Dedifferentiated amniotic fluid mesenchymal stem cell (primary cell): ENCODE measurements around the gene MARK2.
"Not testable (repeated sequence)": the region's sequence is repeated elsewhere in the genome, so short reads cannot be mapped to it uniquely, and the experiment has no call there.

ENCODE experiments used
- DNase-seq: peaks from one replicate; pipeline ENCODE4 v3.0.0-alpha.2; 2016; ENCODE audit errors: extremely low spot score

Gene MARK2

DNA sequence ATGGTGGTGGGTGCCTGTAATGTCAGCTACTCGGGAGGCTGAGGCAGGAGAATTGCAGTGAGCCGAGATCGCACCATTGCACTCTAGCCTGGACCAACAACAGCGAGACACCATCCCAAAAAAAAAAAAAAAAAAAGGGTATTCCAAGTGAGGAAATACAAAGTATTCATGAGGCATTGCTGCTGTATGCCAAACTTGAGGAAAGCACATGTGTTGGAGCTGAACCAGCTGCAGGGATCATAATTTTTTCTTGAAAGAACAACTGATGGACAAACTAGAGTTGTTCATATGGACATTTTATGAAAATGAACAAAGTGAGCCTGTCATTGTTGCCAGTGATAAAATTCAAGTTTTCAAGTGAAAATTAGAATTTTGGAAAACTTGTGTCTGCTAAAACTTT, 15.8 kb downstream of the MARK2 start:
- DNase-seq = no peak

DNA sequence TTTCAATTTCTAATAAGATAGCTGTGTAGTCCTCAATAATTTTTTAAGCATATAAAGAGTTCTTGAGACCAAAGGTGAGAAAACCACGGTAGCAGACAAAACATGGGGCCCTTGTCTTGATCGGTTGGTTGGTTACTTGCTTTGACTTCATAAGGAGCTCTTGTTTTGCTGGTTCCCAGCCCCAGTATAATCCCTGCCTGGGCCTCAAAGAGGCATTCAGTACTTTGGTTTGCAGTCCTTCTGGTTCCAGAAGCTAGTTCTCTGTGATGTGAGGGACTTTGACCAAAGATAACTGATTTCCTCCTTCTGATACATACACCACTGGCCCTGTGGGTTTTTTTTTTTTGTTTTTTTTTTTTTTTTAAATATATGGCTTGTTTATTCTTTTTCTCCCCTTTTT, 17.1 kb downstream of the MARK2 start:
- no peak for DNase-seq

- DNase-seq = no peak
Observed at GRCh38 chr11:63858628-63859550, 20.0 kb downstream of the MARK2 start.

DNA sequence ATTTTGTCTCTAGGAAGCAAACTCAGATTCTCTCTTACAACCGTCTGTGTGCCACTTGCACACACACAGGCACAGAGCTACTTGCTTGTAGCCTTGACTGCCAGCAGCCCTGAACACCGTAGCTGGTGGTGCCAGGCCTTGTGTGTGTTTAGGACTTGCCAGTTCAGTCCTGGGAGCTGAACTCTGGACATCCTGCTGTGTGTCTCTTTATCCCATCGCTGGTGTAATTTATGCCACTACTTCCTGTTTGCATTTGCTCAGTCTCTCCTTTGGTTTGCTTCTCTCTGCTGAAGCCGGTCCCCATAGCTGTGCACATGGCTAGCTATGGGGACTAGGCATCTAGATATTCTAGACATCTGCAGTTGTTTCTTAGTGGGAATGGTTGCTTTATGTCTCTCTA, 24.0 kb downstream of the MARK2 start:
- no peak for DNase-seq

GRCh38 chr11:63863620-63864019, 24.7 kb downstream of the MARK2 start:
- DNase-seq = not testable (repeated sequence)

- DNase-seq = no peak
Observed at GRCh38 chr11:63866211-63866610, 27.3 kb downstream of the MARK2 start.

GRCh38 chr11:63867511-63867910, 28.6 kb downstream of the MARK2 start:
- DNase-seq = no peak

DNA sequence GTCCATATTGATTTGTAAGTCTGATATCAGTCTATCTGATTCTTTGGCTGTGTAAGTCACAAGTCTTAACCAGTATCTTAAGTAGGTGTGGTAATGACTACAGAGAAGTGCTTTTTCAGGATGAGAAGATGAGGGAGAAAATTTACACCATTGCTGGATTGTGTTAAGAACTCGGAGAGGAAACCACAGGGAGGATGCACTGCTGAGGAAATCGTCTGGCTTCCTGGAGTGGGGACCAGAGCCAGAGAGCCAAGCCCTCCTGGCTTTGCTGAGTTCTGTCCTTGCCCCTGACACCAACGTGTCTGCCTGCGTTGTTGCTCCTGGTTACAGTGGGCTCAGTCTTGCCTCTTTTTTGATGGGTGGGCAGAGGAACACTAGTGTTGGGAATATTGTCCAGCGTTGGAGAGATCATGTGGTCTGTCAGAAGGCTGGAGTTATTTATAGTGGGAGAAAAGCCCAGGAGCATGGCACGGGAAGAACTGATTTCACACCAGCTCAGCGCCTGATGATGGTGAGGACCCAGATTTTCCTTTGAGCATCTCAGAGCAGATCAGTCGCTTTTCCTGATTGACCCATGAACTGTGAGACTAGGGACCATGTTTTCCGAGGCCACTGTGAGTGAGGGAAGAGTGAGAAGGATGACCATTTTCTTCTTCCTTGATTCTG, 29.6 kb downstream of the MARK2 start:
- no peak for DNase-seq

DNA sequence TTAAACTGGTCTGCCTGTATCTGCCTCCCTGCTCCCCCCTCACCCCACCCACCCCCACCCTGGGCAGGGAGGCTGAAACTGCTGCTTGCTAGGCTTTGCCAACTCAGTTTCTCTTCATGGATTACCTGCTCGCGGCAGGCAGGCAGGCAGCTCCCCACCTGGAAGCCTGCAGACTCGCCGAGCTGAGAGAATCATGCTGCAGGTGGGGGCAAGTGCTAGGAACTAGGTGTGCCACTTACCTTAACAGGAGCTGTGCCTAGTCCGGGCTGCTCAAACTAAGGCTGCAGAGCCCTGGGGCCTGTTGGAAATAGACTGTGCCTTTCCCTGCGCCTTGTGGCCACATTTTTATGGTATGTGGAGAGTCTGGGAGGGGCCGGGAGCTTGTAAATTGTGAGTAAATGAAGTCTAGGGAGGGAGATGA, 30.3 kb downstream of the MARK2 start:
- DNase-seq = no peak

DNA sequence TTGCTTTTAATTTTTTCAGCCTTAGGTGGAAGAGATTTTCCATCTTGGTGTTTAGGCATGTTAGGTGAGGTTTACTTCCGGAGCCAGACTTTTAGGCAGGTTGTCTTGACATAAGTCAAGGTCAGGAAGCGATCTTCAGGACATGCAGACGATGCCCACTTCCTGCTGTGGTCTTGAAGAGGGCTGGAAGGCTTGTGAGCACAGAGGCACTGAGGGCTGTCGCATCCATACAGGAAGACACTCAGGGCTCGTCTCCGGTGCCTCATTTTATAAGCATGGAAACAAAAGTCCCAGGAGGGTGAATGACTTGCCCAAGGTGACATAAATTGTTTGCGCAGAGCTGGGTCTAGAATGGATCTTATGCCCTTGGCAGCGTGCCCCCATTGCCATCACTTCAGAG, 30.8 kb downstream of the MARK2 start:
- DNase-seq = no peak

DNA sequence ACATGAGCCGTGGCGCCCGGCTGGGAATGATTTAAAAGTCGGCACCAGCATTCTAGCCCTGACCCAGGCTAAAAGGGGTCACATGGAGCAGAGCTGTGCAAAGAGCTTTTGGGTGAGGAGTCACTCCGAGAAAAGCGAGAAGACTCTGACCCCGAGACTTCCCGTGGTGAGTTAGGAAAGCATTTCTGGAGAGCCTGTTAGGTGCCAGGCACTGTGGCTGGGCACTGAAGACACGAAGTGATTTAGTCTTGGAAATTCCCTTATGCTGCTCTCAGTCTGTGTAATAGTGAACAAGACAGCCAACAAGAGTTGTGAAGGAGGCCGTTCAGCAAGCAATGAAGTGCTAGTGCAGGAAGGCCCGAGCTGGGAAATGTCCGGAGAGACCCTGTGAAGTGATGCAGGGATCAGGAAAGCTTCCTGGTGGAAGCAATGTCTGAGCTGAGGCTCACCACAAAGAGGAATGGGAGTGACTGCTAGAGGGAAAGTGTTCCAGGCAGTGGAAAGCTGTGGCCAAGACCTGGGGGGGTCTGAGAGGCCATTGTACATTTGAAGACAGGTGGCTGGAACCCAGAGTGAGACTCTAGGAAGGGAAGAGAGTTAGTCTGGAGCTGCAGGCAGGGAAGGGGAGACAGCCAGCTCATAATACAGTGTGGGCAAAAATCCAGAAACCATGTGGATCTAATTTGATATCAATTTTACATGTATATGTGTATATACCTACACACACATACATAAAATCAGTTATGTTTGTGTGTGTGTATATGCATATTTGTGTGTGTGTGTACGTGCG, 31.6 kb downstream of the MARK2 start:
- DNase-seq = no peak

DNA sequence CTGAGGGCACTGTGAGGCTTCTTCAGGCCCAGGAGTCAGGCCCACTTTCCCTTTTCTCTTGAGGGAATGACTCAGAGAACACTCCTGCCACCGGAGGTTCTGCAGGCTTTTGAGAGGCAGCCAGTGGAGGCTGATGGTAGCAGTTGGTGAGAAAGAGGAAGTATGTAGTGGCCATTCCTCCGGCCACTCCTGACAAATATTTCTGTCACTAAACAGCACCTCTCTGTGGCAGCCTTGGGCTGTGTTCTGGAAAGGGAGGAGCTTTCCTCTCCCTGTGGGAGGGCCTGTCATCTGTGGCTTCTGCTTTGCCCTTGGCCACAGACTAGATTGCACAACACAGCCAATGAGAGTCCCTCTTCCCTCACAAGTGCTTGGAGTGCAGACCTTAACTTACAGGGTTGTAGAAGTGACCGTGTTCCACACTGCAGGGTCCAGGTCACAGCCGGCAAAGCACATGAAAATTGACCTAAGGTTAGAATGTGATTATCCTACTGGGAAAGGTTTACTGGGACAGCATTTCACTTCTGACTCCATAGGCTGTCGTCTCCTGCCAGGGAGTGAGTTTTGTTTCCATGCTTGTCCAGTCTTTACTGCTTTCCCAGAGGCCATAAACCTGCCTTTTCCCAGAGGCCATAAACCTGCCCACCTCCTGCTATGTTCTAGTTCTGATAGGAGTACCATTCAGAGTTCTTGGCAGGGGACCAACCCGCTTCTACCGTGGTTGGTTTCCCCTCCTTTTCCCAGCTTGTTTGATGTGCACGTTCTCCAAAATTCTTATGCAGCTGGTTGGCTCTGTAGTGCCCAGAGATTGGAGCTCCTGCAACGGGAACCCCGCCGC, 33.3 kb downstream of the MARK2 start:
- peak; percentile 74 for DNase-seq

DNA sequence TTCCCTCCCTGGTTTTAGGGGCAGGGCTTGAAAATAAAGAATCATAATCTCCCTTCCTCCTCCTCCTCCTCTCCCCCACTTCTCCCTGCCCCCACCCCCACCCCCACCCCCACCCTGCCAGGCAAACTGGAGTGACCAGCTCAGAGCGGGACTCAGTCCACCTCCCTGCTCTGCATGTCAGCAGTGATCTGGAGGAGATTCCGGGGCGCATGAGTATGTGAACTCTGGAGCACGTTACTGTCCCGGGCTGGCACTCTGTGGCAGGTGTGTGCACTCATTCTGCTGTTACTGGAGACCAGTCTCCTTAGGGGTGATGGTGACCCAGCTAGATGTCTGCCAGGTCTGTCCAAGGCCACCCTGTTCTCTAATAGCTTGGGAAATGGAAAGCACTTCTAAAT, 33.9 kb downstream of the MARK2 start:
- DNase-seq = no peak

DNA sequence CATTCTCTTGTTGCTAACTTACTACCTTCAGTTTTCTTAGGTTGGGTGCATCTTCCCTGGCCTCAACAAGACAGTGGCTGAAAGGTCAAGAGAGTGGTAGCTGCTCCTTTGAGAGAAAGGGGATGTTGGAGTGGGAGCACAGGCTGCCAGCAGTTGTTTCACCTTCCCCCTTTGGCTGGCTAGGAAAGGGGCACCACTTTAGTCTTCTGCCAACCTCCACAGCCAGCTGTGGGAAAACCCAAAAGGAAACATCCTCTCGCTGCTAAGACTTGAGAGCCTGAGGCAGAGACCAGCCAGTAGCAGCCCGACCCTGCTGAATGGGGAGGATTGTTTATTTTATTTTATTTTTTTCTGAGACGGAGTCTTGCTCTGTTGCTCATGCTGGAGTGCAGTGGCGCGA, 34.4 kb downstream of the MARK2 start:
- DNase-seq = no peak

- DNase-seq = no peak
Observed at GRCh38 chr11:63874511-63874910, 35.6 kb downstream of the MARK2 start.

GRCh38 chr11:63875506-63876065, 36.7 kb downstream of the MARK2 start:
- DNase-seq = no peak

DNA sequence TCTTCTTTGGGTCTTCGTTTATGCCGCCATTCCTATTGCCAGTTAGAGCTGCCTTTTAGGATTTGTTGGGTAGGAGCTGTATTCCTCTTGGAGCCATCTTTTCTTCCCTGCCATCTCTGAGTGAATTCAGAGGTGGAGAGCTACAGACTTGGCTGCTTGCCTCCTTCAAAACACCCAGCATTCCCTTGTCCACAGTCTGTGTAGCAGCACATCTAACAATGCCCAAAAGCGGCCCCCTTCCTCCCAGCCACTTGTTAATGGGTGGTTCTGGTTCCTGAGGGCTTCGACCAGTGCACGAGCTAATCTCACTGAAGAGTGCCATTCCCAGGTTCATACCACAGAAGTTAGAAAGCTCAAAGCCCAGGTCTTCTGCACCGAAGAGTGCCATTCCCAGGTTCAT, 37.7 kb downstream of the MARK2 start:
- DNase-seq = no peak

GRCh38 chr11:63877658-63878241, 38.8 kb downstream of the MARK2 start:
- no peak for DNase-seq

- peak; percentile 42 for DNase-seq
Observed at GRCh38 chr11:63879598-63880402, 40.9 kb downstream of the MARK2 start.

- no peak for DNase-seq
Observed at GRCh38 chr11:63880403-63880790, 41.5 kb downstream of the MARK2 start.
